HG02642 (cell line): ENCODE results near the gene CENPP.
"Not testable (repeated sequence)": the region's sequence is repeated elsewhere in the genome, so short reads cannot be mapped to it uniquely, and the experiment has no call there.

Experiments used
- ATAC-seq: cut with Tn5 transposase; IDR thresholded peaks from one replicate; pipeline ENCODE4 v1.9.1; 2021; ENCODE audit warnings: mild to moderate bottlenecking; ENCODE audit not compliant: unreplicated experiment, poor library complexity

CENPP gene

DNA sequence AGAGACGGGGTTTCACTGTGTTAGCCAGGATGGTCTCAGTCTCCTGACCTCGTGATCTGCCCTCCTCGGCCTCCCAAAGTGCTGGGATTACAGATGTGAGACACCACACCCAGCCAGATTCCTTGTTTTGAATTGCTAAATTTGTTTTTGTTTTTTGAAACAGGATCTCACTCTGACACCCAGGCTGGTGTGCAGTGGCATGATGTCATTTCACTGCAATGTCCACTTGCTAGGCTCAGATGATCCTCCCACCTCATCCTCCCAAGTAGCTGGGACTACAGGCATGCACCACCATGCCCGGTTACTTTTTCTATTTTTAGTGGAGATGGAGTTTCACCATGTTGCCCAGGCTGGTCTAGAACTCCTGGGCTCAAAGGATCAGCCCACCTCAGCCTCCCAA lies 85.4 kb downstream of the CENPP start:
- ATAC-seq: not testable (repeated sequence)

DNA sequence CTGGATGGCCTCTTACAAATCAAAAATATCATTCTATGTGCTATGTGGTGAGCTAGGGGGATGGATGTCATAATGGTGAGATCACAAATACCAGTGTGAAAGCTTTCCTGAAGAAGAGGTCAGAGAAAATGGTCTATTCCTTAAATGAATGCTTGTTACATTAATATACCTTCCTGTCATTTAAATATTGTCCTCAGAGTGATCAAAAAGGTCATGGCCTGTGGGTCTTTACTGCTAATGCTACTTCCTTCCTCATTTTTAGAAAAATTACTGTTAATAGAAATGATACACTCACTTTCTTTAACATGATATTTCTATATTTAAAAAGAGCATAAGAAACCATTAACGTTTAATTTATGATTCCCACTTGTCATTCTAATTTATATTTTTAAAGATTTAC lies 88.8 kb downstream of the CENPP start:
- ATAC-seq: no peak

DNA sequence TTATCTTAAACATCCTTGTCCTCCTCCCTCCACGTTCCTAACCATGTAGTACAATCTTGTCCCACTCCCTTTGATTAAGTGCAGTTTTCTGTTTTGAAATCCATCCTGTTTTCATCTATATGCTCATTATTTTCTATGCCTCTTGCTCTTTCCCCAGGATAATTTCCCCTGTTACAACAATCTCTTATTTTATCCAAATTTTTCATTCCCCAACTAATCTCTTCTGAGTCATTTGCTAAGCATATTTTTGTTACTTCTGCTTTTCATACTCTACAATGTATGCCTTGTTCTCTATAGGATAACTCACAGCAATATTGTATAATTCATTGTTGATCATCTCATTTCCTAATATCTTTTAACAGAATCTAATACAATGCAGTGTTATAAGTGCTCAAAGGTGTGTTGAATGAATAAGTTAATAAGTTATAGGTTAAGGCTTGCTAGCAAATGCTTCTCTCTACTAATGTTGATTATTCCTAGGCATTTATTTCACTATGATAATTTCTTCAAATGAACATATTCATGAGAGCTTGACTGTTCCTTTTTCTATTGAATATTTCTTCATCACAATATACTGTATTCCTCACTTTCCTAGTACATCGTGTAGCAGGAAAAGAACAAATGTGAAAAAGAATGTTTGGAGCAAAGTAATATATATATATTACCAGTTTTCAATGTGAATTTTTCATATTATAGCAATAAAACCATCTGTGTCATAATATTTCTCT lies 97.0 kb downstream of the CENPP start:
- no peak for ATAC-seq

DNA sequence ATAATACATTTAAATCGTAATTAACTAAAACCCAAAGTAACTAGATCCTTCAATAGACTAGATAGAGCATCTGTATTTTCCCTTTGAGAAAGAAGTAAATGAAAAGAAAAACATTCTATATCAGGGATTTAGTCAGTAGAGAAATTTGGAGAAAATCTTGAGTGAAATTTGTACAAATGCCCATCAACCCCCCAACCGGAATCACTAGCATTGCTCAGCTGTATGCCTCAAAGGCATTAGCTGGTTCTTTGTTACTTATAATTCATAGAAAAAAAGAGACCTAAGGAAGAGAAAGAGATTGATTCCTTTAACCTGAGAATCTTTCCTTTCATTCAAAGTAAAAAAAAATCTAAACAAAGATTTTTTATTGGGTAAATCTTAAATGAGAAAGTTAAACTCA lies 97.9 kb downstream of the CENPP start:
- ATAC-seq: no peak

DNA sequence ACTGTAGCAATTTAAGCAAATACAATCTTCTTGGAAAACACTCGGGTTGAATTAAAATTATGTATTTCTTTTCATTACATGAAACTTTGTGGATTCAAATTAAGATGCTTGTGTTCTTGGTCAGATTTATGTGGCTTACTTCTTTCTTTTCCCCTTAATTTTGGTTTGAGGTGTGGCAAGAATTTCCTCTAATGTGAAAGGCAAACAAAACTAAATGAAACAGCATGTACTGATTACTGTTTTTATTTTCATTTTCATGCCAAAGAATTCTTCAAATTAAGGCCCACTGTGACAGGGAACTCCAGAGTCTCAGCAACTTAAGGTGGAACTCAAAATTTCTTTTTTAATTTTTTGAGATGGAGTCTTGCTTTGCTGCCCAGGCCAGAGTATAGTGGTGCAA lies 98.6 kb downstream of the CENPP start, which contains the start of gene OMD:
OMD (minus strand) TSS at position 132 of the 400 bp plus-strand sequence. CDS start 6,913 bp downstream, outside the sequence.
- no peak for ATAC-seq

DNA sequence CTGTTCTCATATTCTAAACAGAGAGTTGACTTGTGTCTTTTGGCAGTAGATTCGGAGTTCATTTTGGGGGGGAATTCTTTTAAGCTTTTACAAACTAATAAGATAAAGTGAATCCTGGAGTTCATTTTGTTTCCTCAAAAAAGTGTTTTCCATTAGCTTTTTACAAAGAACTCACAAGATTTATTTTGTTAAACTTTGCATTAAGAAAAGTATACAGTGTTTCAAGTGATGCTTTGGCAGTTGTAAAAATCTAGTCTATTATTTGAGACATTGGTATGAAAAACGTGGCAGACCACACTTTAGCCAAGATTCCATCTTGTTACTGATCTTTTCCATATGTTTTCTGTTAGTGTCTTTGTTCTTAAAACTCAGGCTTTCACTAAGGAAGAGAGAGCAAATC lies 99.7 kb downstream of the CENPP start:
- no peak for ATAC-seq

DNA sequence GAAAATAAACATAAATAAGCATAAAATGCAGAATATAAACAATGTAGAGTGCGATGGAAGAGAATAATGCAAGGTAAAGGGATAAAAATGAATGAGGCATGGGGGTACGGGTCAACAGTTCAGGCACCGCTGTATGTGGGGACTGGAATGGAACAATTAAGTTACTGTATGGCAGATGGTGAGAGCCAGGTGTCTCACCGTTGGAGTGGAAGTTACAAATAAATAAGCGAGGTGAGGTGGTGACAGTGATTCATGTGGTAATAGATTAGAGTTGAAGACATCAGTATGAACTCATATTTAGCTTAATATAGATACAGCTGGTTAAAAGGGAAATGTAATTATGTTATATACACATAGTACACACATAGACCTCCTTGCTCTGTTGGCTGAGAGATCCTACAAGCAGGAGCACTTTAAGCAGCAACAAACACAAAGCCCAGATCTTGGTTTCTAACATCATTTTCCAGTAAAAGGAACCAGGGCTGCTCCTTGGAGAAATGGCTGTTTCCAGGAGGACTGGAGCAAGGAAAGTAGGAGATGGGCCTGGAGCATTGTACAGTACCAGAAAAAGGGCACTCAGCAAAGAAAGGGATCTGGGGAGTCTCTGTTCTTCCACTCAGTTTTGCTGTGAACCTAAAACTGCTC lies 100.9 kb downstream of the CENPP start:
- ATAC-seq: no peak

DNA sequence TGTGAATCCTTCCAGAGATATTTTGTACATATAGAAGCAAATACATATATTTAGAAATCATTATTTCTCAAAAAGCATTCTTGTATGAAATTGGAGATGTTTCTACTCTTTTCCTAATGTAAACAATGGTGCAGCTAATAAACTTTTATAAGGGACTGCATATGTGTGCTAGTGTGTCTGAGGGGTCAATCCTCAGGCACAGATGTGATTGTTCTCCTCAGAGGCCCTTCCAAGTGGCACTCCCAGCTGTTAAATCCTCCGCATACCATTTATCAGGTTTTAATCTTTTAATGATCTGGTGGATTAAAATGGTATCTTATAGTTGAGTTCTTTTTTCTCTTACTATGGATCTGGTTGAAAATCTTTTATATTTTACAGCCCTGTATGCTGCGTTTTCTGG lies 104.1 kb downstream of the CENPP start:
- no peak for ATAC-seq

DNA sequence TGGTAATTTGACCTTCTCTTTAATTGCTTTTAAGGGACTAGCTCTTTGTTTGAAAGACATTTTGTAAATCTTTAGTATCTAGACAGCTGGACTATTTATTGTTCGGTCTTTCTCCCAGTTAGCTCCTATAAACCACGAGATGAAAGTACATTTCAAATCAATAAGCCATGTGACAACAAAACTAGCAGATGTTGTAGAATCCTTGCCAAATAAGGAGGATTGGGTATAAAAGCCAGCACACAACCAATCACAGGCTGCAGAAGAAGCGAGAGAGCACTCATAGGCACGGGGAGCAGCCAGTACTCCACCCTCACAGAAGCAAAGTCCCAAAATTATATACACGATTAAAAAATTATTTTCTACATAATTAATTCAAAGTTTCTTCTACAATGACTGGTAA lies 106.6 kb downstream of the CENPP start:
- no peak for ATAC-seq

DNA sequence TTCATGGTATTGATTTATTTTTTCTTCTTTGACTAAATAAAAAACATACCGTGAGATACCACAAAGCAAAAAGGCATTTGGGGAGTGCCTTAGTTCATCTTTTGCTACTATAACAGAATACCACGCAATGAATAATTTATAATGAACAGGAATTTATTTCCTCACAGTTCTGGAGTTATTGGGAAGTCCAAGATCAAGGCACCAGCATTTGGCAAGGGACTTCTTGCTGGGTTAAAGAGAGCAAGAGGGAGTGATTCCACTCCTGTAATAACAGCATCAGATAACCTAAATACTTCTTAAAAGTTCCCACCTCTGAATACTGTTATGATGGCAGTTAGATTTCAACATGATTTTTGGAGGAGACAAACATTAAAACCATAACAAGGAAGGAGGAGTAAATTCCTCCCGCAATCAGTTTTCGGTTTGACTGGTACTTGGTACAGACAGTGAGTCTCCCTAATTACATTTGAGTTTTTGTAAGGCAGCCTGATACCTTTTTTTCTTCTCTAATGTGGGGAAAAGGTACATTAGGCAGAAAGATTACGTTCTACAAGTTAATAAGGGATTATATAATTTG lies 107.3 kb downstream of the CENPP start:
- no peak for ATAC-seq

DNA sequence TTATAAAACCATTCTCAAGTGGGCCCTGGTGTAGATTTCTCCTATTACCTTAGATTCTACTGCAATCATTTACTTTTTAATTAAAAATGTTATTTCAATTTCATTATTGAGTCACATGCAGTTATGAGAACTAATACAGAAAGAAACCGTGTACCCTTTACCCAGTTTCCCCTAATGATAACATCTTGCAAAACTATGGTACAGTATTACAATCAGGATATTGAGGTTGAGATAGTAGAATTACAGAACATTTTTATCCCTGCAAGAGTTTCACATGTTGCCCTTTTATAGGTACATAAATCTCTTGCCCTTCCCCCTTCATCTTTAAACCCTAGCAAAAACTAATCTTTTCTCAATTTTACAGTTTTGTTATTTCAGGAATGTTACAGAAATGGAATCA lies 109.5 kb downstream of the CENPP start:
- ATAC-seq: no peak

DNA sequence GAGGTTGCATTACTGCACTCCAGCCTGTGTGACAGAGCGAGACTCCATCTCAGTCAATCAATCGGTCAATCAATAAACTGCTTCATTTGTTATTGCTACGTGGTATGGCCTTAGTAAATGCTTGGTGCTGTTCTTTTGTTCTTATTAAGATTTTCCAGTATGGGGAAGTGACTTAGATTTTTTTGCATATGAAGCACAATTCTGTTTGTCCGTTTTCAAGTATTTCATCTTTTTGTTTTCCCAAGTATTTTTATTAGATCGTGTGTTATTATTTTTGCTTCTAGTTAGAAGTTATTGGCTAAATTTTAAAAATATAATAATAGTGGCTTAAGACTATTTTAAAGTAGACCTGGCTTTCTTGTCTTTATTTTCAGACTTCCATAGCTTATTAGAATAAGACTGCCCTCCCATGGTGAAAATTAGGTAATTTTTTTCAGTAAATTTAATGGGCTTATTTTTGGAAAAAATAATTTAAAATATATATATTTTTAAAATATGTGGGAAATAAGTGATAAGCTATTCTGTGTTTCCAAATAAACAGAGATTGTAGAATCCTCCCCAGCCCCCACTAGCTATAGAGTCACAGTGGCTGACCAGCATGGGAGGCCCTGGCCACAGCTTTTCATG lies 113.3 kb downstream of the CENPP start:
- no peak for ATAC-seq

DNA sequence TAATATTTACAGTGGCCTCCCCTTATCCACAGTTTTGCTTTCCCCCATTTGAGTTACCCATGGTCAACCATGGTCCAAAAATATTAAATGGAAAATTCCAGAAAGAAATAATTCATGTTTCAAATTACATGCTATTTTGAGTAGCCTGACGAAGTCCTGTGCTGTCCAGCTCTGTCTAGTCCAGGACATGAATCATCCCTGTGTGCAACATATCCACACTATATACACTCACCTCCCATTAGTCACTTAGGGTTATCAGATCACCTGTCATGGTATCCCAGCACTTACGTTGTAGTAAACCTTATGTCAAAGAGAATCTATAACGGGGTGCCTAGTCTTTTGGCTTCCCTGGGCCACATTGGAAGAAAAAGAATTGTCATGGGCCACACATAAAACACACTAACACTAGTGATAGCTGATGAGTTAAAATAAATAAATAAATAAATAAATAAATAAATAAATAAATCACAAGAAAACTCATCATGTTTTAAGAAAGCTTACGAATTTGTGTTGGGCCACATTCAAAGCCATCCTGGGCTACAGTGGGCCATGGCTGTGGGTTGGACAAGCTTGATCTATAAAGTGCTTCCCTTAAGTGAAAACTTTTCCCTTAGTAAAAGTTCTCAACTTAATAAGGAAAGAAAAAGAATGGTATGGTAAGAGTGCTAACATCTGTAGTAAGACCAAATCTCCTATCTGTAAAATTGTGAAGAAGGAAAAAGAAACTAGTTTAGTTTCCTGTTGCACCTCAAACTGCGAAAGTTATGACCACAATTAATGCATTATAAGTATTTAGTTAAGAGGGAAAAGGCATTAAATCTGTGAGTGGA lies 114.4 kb downstream of the CENPP start:
- no peak for ATAC-seq

DNA sequence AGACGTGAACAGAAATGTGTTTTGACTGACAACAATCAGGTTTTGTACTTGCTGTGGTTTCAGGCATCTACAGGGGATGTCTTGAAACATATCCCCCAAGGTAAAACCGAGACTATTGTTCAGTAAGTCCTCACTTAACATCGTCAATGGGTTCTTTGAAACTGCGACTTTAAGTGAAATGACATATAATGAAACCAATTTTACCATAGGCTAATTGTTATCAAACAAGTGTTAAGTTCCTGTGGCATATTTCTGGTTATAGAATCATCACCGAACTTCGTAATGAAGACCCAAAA lies 114.9 kb downstream of the CENPP start:
- ATAC-seq: no peak

DNA sequence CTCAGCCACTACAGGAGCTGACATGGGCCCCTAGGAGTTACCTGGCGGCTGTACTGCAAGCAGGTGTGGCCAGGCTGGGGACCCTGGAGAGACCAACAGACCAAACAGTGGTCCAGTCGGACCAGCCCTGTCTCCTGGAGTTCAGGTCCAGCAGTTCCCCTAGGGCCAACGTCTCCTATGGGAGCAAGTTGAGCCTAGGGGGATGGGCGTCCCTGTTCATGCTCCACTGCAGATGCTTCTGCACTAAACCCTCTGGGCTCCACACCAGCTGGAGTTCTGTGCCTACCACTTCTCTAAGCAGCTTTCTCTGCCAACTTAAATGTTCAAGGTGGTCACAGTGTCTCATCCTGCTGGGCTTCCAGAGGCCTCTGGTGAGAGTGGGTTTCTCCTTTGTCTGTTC lies 119.1 kb downstream of the CENPP start:
- ATAC-seq: no peak

DNA sequence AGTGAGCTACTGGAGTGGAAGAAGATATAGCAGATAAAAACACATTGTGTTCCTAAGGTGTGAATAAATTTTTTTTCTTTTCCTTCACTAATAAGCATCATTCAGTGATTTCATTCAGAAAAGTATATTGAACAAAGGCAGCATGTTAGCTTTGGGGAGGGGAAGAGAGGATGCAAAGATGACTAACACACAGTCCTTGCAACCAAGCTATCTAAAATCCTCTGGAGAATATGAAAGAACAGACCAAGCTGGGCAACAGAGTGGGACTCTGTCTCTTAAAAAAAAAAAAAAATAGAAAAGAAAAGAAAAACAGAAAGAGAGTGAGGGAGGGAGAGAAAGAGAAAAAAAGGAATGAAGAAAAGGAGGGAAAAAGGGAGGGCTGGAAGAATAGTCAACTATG lies 120.8 kb downstream of the CENPP start:
- ATAC-seq: no peak

DNA sequence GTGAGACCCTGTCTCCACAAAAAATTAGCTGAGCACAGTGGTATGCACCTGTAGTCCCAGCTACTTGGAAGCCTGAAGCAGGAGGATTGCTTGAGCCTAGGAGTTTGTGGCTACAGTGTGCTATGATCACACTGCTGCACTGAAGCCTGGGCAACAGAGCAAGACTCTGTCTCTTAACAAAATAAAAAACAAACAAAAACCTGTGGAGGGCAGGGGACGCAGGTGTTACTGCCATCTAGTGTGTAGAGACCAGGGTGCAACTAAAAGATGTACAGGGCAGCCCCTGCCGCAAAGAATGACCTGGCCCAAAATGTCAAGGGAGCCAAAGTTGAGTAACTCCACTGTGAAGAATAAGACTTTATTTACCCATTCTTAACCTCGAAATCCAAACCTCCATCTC lies 129.5 kb downstream of the CENPP start:
- no peak for ATAC-seq

DNA sequence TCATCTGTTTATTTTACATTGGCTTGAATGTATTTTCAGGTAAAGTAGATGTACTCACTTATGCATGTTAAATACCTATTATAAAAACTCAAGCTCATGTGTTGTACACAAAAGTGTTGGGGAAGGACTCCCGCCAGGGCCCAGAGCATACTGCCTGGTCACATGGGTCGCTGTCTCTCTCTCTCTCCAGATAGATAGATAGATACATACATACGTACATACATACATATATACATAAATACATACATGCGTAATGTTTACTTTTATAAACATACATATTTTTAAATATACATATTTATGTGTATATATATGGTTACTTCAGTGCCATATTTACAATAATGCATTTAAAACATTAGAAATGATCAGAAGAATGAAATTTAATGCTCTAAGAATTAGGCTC lies 131.8 kb downstream of the CENPP start:
- no peak for ATAC-seq

DNA sequence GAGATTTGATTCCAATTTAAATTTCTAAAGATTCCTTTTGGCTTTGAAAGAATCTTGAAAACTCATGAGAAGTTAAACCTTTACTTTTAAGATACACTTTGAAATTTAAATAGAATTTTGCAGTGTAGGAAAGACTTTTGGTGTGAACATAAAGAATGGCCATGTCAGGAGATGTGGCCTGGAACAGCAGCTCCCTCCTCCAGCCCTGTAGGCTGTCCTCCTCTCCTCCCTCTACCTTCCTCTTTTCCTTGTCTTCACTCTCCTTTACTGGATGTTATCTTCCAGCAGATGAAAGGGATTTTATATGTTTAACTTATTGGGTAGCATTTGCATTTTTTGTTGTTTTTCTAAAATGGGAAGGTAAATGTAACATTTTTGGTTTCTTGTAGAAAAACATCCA lies 137.6 kb downstream of the CENPP start:
- no peak for ATAC-seq

DNA sequence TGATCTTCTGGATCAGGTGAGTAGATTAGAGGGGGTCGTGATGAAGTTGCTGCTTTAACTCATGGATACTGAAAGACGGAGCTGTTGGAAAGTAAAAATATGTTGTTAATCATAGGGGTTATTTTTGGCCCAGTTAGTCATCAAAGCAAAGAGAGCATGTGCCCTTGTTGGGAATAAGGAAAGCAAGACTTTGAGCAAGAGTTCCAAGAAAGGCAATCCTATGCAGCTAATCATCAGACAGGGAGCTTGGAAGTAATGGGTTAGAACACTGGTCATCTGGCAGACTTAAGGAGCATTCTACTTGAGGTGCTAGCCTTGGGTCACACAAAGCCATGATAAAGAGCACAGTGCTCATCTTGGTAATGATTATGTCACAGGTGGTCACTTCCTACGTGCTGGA lies 138.2 kb downstream of the CENPP start:
- no peak for ATAC-seq

DNA sequence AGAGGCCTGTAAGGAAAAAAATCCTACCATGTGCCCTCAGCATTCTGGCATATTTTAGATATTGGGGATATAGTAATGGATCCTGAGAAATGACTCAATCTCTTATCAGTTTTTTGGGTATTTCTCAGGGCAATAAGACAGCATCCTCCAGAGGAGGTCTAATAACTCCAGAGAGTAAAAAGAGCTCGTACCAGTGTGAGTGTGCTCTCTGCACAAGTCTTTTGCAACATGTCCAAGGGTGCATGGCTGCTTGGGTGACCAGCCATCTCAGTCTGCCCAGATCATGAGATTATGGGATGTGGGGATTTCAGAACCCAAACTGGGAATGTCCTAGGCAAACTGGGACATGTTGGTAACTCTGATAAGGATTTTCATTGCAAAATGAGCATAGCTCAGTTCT lies 141.3 kb downstream of the CENPP start:
- no peak for ATAC-seq
